Chondrocyte (in vitro differentiated cells): ENCODE results near the gene OFD1. TPM values are rescaled to one million over a fixed set of nuclear protein-coding genes. Genes with fewer than 3 reads are reported as not detected.

Experiments used
- DNase-seq: peaks from one replicate; pipeline ENCODE4 v3.0.0; 2021; ENCODE audit warnings: mixed read lengths, low spot score
- H3K27ac Mint-ChIP-seq: one replicate; pipeline ENCODE4 v1.8.0; 2021; ENCODE audit warnings: mild to moderate bottlenecking, moderate library complexity, mixed read lengths; ENCODE audit not compliant: unreplicated experiment
- H3K27me3 Mint-ChIP-seq: 2 replicates; pipeline ENCODE4 v1.8.0; 2021; ENCODE audit warnings: low read depth, mixed read lengths
- H3K36me3 Mint-ChIP-seq: 2 replicates; pipeline ENCODE4 v1.8.0; 2021; ENCODE audit warnings: low read depth, mixed read lengths
- H3K4me1 Mint-ChIP-seq: 2 replicates; pipeline ENCODE4 v1.8.0; 2021; ENCODE audit warnings: low read depth, mild to moderate bottlenecking, mixed read lengths
- H3K4me3 Mint-ChIP-seq: one replicate; pipeline ENCODE4 v1.8.0; 2021; ENCODE audit warnings: mild to moderate bottlenecking, moderate library complexity, mixed read lengths; ENCODE audit not compliant: unreplicated experiment
- H3K9me3 Mint-ChIP-seq: 2 replicates; pipeline ENCODE4 v1.8.0; 2021; ENCODE audit warnings: low read depth, mixed read lengths
- total RNA-seq: library from RNA; stranded (reverse); gene quantifications from 3 replicates; pipeline ENCODE4 v1.2.1, GENCODE V29; 2021
- TF ChIP-seq, protein P1 (sequence below): fragments of 200-600 bp; sonication (generic); IDR thresholded peaks from 2 replicates; pipeline ENCODE4 v1.5.0; 2021; ENCODE audit warnings: antibody characterized with exemption, mild to moderate bottlenecking, moderate library complexity

Gene OFD1
- total RNA-seq, 1 donor from 2014 or later = 17.8 TPM

DNA sequence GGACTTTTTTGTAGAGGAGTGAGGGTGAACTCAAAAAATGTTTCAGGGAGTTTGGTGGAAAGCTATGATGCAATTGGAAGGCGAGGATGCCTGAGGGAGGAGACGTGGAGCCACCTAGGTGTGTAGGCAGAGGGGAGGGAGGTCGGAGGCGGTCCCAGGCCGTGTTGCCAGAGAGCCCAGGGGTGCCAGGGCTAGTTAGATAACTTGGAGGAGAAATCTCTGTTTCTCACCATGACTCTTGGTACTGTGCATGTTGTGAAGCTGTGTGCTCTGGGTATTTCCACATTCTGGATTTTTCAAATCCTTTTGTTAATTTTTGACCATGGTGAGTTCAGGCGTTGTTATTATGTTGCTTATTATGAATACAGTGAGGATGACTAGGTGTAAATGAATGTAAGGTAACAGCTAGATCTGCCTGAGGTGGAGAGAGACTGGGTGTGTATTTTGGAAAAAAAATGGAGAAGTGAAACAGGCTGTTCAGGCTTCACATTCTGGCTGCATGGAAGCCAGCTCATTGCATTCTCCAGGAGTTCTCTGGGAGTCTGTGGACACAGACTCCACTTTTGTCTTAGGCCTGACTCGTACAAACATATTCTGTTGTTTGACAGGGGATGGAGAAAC lies 41.1 kb upstream of the OFD1 start:
- H3K9me3 Mint-ChIP-seq = no peaks in the 10 kb centered on the region
- no peaks in the 10 kb centered on the region for H3K36me3 Mint-ChIP-seq
- peak overlapping the region; percentile 38 for H3K27ac Mint-ChIP-seq
- peak overlapping the region; percentile 21 for H3K4me3 Mint-ChIP-seq
- TF ChIP-seq, protein P1, sequence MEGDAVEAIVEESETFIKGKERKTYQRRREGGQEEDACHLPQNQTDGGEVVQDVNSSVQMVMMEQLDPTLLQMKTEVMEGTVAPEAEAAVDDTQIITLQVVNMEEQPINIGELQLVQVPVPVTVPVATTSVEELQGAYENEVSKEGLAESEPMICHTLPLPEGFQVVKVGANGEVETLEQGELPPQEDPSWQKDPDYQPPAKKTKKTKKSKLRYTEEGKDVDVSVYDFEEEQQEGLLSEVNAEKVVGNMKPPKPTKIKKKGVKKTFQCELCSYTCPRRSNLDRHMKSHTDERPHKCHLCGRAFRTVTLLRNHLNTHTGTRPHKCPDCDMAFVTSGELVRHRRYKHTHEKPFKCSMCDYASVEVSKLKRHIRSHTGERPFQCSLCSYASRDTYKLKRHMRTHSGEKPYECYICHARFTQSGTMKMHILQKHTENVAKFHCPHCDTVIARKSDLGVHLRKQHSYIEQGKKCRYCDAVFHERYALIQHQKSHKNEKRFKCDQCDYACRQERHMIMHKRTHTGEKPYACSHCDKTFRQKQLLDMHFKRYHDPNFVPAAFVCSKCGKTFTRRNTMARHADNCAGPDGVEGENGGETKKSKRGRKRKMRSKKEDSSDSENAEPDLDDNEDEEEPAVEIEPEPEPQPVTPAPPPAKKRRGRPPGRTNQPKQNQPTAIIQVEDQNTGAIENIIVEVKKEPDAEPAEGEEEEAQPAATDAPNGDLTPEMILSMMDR = no peak
- H3K4me1 Mint-ChIP-seq = peaks cover 48% of the 10 kb centered on the region
- no peaks in the 10 kb centered on the region for H3K27me3 Mint-ChIP-seq
- no peak for DNase-seq

DNA sequence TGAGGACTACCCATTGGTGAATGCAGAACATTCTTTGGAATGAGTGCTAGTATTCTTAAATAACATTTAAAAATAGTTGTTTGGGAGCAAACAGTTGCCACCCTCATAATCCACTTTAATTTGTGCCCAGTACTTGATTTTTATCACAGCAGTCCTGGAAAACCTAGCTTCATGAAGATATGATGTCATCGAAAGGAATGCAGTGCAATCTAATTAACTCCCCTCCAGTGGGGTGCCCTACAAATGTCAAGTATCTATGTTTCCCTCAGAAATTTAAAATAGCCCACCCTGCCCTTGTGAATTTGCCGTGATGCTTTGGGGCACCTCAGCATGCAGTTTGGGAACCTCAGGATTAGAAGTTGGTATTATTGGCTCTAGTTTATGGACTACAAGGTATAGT lies 40.2 kb upstream of the OFD1 start:
- Mint-ChIP-seq H3K9me3 (no peaks in the 10 kb centered on the region), H3K27ac (peak overlapping the region; percentile 70), H3K27me3 (no peaks in the 10 kb centered on the region), H3K36me3 (no peaks in the 10 kb centered on the region), H3K4me1 (peaks cover 49% of the 10 kb centered on the region), H3K4me3 (no peak overlapping the region)
- TF ChIP-seq, protein P1 = no peak
- DNase-seq = no peak

DNA sequence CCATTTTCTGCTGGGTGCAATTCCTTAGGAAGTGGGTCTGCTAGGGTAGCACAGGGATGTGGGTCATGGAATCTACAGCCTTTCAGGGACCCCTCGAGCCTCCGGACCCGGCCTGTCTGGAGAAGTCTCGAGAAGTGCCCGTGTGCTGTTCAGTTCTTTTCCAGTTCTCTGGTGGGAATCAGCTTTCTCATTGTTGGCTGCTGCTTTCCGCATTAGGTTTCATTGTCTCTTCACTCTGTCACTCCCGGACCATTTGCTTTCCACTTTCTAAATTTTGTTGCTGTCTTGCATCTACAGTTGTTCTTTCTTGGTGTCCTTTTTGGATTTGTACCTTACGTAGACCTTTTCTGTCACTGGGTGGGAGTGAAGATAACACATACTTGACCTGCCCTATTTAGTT lies 39.6 kb upstream of the OFD1 start:
- Mint-ChIP-seq H3K27me3 (no peaks in the 10 kb centered on the region), H3K27ac (peak overlapping the region; percentile 70), H3K4me1 (peaks cover 50% of the 10 kb centered on the region), H3K9me3 (no peaks in the 10 kb centered on the region), H3K4me3 (no peak overlapping the region), H3K36me3 (no peaks in the 10 kb centered on the region)
- TF ChIP-seq, protein P1 = no peak
- DNase-seq = no peak

DNA sequence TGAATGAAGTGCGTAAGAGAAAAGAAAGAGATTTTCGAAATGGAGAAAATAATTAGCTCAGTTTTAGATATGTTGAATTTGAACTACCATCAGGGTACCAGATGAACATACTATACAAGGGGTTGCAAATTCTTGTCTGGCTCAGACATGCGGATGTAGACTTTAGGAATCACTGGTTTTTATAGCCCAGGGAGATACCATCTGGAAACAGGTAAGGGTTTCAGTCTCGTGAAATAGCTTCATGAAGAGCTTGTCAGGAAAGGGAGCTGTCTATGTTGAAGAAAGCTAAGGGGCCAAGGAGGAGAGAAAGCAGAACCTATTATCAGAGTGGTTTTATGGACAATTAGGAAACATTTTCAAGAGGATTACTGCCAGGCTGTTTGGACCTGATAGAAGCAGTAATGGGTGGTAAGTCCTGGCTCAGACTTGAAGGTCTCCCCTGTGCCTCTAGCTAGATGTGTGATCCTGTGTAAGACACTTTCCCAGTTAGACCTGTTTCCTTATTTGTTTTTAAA lies 38.9 kb upstream of the OFD1 start:
- H3K36me3 Mint-ChIP-seq = no peaks in the 10 kb centered on the region
- H3K27me3 Mint-ChIP-seq = no peaks in the 10 kb centered on the region
- peaks cover 45% of the 10 kb centered on the region for H3K4me1 Mint-ChIP-seq
- no peak for DNase-seq
- H3K27ac Mint-ChIP-seq = no peak overlapping the region
- TF ChIP-seq, protein P1 = no peak
- H3K4me3 Mint-ChIP-seq = no peak overlapping the region
- no peaks in the 10 kb centered on the region for H3K9me3 Mint-ChIP-seq

DNA sequence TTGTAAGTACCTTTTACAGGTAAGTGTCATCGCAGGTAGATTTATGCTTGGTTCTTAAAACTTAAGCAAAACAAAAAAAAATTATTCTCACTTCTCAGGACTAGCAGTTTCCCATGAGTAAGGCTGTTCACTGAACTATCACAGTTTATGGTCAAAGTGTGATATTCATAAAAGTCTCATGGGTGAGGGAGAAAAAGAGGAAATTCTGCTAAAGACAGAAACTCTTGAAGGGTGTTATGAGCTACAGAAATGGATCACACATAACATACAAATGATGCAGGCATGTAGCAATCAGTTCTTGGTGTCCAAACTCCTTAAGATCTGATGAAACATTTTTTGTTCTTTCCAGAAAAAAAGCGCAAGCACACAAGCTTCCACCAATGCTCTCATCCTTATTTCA lies 37.1 kb upstream of the OFD1 start:
- H3K4me3 Mint-ChIP-seq = no peak overlapping the region
- no peaks in the 10 kb centered on the region for H3K36me3 Mint-ChIP-seq
- H3K27me3 Mint-ChIP-seq = no peaks in the 10 kb centered on the region
- peaks cover 34% of the 10 kb centered on the region for H3K4me1 Mint-ChIP-seq
- TF ChIP-seq, protein P1 = no peak
- no peak for DNase-seq
- H3K27ac Mint-ChIP-seq = no peak overlapping the region
- H3K9me3 Mint-ChIP-seq = no peaks in the 10 kb centered on the region
